HEK293T (cell line): ENCODE data around the gene MRPS27.

Experiments
- CTCF ChIA-PET: fragments of 350-600 bp; formaldehyde crosslinking; extraction: SDS; loops from one replicate; lab custom pipeline; 2021; ENCODE audit warnings: antibody characterized with exemption, inconsistent platforms; lab: Yijun Ruan, JAX
- POLR2A ChIA-PET: fragments of 350-600 bp; formaldehyde crosslinking; extraction: SDS; loops from one replicate; lab custom pipeline; 2020; ENCODE audit warnings: antibody characterized with exemption, inconsistent platforms; lab: Yijun Ruan, JAX
- DNase-seq: peaks from one replicate; pipeline ENCODE4 v3.0.0; 2012; ENCODE audit warnings: mixed read lengths; ENCODE audit errors: extremely low spot score
- ARNT ChIP-seq: fragments of 450-650 bp; IDR thresholded peaks from 2 replicates; pipeline ENCODE4 v1.6.1; 2017; ENCODE audit warnings: mild to moderate bottlenecking
- BHLHE40 ChIP-seq: fragments of 450-650 bp; IDR thresholded peaks from 2 replicates; pipeline ENCODE4 v1.6.1; 2016; ENCODE audit warnings: mild to moderate bottlenecking, moderate library complexity, borderline replicate concordance
- CTBP1 ChIP-seq: fragments of 450-650 bp; IDR thresholded peaks from 2 replicates; pipeline ENCODE4 v1.6.1; 2016; ENCODE audit warnings: borderline replicate concordance
- ELF4 ChIP-seq: fragments of 450-650 bp; IDR thresholded peaks from 2 replicates; pipeline ENCODE4 v1.6.1; 2017; ENCODE audit warnings: antibody characterized with exemption
- FOXA1 ChIP-seq: fragments of 450-650 bp; IDR thresholded peaks from 2 replicates; pipeline ENCODE4 v1.6.1; 2016; ENCODE audit warnings: mild to moderate bottlenecking
- FOXK2 ChIP-seq: fragments of 450-650 bp; IDR thresholded peaks from 2 replicates; pipeline ENCODE4 v1.6.1; 2016; ENCODE audit warnings: mild to moderate bottlenecking
- FOXM1 ChIP-seq: fragments of 450-650 bp; IDR thresholded peaks from 2 replicates; pipeline ENCODE4 v1.6.1; 2017; ENCODE audit warnings: mild to moderate bottlenecking, borderline replicate concordance
- HDGF ChIP-seq: fragments of 450-650 bp; IDR thresholded peaks from 2 replicates; pipeline ENCODE4 v1.6.1; 2017; ENCODE audit warnings: antibody characterized with exemption, borderline replicate concordance
- L3MBTL2 ChIP-seq: fragments of 450-650 bp; conservative IDR thresholded peaks from 2 replicates; pipeline ENCODE4 v1.6.1; 2016; ENCODE audit warnings: mild to moderate bottlenecking
- LEF1 ChIP-seq: fragments of 450-650 bp; IDR thresholded peaks from 2 replicates; pipeline ENCODE4 v1.6.1; 2017; ENCODE audit warnings: mild to moderate bottlenecking, borderline replicate concordance
- NFRKB ChIP-seq: fragments of 450-650 bp; IDR thresholded peaks from 2 replicates; pipeline ENCODE4 v1.6.1; 2016; ENCODE audit warnings: mild to moderate bottlenecking, moderate library complexity
- SP1 ChIP-seq: fragments of 450-650 bp; IDR thresholded peaks from 2 replicates; pipeline ENCODE4 v1.6.1; 2017
- SUZ12 ChIP-seq: fragments of 450-650 bp; IDR thresholded peaks from 2 replicates; pipeline ENCODE4 v1.6.1; 2016; ENCODE audit warnings: mild to moderate bottlenecking
- TARDBP ChIP-seq: fragments of 450-650 bp; IDR thresholded peaks from 2 replicates; pipeline ENCODE4 v1.6.1; 2016
- ZNF384 ChIP-seq: fragments of 450-650 bp; IDR thresholded peaks from 2 replicates; pipeline ENCODE4 v1.6.1; 2016
- TF ChIP-seq, protein P1 (sequence below): fragments of 450-650 bp; IDR thresholded peaks from 2 replicates; pipeline ENCODE4 v1.6.1; 2016

MRPS27 gene

GRCh38 chr5:72295539-72295938 is 24.5 kb downstream of the MRPS27 start:
- DNase-seq, result no peak
- CTCF ChIA-PET, result no interaction called here
- TF ChIP-seq SP1, result no peak
- no peak for TF ChIP-seq BHLHE40
- TF ChIP-seq HDGF, result no peak
- no peak for TF ChIP-seq ELF4
- TF ChIP-seq, protein P1, sequence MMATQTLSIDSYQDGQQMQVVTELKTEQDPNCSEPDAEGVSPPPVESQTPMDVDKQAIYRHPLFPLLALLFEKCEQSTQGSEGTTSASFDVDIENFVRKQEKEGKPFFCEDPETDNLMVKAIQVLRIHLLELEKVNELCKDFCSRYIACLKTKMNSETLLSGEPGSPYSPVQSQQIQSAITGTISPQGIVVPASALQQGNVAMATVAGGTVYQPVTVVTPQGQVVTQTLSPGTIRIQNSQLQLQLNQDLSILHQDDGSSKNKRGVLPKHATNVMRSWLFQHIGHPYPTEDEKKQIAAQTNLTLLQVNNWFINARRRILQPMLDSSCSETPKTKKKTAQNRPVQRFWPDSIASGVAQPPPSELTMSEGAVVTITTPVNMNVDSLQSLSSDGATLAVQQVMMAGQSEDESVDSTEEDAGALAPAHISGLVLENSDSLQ, result no peak
- no peak for TF ChIP-seq NFRKB
- no peak for TF ChIP-seq L3MBTL2
- POLR2A ChIA-PET, result no interaction called here

- no peak for DNase-seq
- ChIA-PET CTCF (interaction anchor here (0.7 kb wide), 1 partner anchor 14 kb away, joined by 3 read pairs; no protein-coding TSS in a partner anchor), POLR2A (no interaction called here)
- TF ChIP-seq L3MBTL2 (no peak), FOXA1 (no peak), LEF1 (no peak), SUZ12 (no peak), HDGF (no peak)
These were observed 25.6 kb downstream of the MRPS27 start for GRCh38 chr5:72294473-72294872.

DNA sequence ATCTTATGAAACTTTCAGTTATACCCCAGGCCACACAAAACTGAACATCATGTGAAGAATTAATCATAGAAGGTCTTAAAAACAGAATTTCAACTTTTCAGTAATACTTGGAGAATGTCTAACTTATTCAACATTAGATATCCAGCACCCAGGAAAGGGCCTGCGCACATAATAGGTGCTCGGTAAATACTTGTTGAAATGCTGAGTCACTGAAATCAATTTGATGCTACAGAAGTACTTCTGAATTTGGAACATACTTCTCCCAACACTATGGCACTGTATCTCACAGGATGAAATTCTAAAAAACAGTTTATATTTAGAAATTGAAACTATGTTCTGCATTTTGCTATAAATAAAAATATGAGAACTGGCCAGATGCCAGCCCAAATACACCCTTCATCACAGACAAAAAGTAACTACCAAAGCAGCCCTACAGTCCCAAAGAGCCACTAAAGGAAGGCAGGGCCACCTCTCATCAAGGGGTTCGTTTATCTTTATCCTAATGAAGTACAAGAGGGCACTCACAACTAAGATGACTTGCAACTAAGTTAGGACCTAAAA is 26.5 kb downstream of the MRPS27 start:
- CTCF ChIA-PET, result no interaction called here
- no peak for DNase-seq
- TF ChIP-seq L3MBTL2, result no peak
- no peak for TF ChIP-seq SUZ12
- no peak for TF ChIP-seq BHLHE40
- no peak for TF ChIP-seq SP1
- TF ChIP-seq ARNT, result no peak
- TF ChIP-seq NFRKB, result no peak
- no peak for TF ChIP-seq ZNF384
- TF ChIP-seq CTBP1, result no peak
- no peak for TF ChIP-seq TARDBP
- TF ChIP-seq HDGF, result no peak
- no peak for TF ChIP-seq ELF4
- no peak for TF ChIP-seq FOXK2
- TF ChIP-seq FOXA1, result no peak
- TF ChIP-seq, protein P1, result no peak
- TF ChIP-seq FOXM1, result no peak
- no peak for TF ChIP-seq LEF1
- POLR2A ChIA-PET, result no interaction called here

- no peak for DNase-seq
- CTCF ChIA-PET, result no interaction called here
- no peak for TF ChIP-seq TARDBP
- TF ChIP-seq ZNF384, result no peak
- TF ChIP-seq SP1, result no peak
- TF ChIP-seq FOXK2, result no peak
- TF ChIP-seq, protein P1, result no peak
- no peak for TF ChIP-seq LEF1
- no peak for TF ChIP-seq ARNT
- no peak for TF ChIP-seq SUZ12
- TF ChIP-seq HDGF, result no peak
- TF ChIP-seq L3MBTL2, result no peak
- no peak for TF ChIP-seq FOXA1
- no peak for TF ChIP-seq NFRKB
- no peak for TF ChIP-seq BHLHE40
- TF ChIP-seq FOXM1, result no peak
- TF ChIP-seq ELF4, result no peak
- no peak for TF ChIP-seq CTBP1
- POLR2A ChIA-PET, result no interaction called here
These were observed 27.6 kb downstream of the MRPS27 start for GRCh38 chr5:72292411-72292810.

DNA sequence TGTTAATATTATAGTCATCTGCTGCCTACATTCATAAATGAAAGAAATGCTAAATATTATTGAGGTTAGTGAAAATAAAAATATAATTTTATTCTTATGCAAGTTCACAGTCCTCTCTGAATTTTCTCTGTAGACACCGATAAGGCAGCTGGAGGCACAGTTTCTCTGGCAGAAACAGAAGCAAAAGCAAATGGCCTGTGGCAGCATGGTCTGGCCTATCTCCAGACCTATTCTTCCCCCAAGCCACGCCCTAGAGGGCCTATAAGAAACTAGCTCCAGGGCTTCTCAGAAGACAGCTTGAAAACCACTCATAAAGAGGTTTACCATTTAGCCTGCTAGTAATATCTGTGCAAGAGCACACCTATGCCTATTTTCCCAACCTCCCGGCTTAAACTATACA is 28.4 kb downstream of the MRPS27 start:
- ChIA-PET CTCF (no interaction called here), POLR2A (no interaction called here)
- no peak for TF ChIP-seq FOXK2
- TF ChIP-seq ARNT, result no peak
- no peak for TF ChIP-seq ELF4
- TF ChIP-seq CTBP1, result no peak
- no peak for TF ChIP-seq SP1
- TF ChIP-seq LEF1, result no peak
- TF ChIP-seq HDGF, result no peak
- no peak for TF ChIP-seq FOXA1
- TF ChIP-seq, protein P1, result no peak
- no peak for TF ChIP-seq NFRKB
- no peak for TF ChIP-seq FOXM1
- TF ChIP-seq TARDBP, result no peak
- TF ChIP-seq L3MBTL2, result no peak
- TF ChIP-seq ZNF384, result no peak
- no peak for TF ChIP-seq BHLHE40
- no peak for TF ChIP-seq SUZ12
- DNase-seq, result no peak

DNA sequence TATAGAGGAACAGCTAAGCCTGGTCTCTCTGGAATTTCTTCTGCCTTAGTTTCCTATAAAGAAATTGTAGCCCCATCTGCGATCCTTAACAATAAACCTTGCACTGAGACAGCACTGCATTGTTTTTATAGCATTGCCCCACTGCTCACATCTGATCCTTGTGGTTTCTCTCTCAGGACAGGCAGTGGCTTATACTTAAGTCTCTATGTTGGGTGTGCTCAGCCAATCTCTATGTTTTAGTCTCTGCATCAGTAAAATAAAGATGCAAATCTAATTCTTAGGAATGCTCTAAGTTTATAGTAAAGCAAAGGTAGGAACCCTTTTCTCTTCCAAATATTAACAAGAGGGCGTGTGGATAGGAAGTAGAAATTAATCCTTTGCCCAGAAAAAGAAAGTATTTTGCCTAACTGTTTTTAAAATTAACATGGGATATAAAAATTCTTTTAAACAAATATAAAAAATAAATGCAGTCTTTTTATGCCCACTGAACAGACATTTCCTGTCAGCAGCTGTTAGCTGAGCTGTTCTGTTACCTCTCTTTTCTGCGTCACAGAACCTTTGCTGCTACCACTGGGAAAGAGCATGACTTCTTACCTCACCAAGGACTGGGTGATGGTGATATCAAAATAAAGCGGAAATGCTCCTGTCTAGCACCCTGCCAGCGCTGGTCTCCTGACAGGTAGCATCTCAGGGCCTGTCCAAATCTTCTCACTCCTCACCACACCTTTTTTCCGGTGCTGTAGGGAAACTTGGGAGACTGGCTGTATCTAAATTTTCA is 29.5 kb downstream of the MRPS27 start:
- CTCF ChIA-PET, result no interaction called here
- POLR2A ChIA-PET, result no interaction called here
- TF ChIP-seq NFRKB, result no peak
- TF ChIP-seq ARNT, result no peak
- TF ChIP-seq SP1, result no peak
- TF ChIP-seq FOXK2, result no peak
- no peak for TF ChIP-seq BHLHE40
- TF ChIP-seq HDGF, result no peak
- no peak for TF ChIP-seq ELF4
- no peak for TF ChIP-seq CTBP1
- no peak for TF ChIP-seq TARDBP
- TF ChIP-seq FOXM1, result no peak
- no peak for TF ChIP-seq SUZ12
- DNase-seq, result no peak
